GM12801 (cell line): ENCODE measurements around the gene GGNBP2.

Experiments
- CTCF ChIP-seq: IDR thresholded peaks from one replicate; pipeline ENCODE4 v1.5.1; 2011; ENCODE audit warnings: control low read depth; ENCODE audit not compliant: insufficient read length; ENCODE audit errors: extremely low read depth

The GGNBP2 gene

GRCh38 chr17:36608794-36609497 is 64.2 kb downstream of the GGNBP2 start:
- no peak for TF ChIP-seq CTCF

GRCh38 chr17:36609498-36609862 is 64.8 kb downstream of the GGNBP2 start:
- TF ChIP-seq CTCF: no peak

GRCh38 chr17:36610474-36610873 is 65.8 kb downstream of the GGNBP2 start:
- no peak for TF ChIP-seq CTCF

GRCh38 chr17:36611345-36612072 is 66.8 kb downstream of the GGNBP2 start:
- no peak for TF ChIP-seq CTCF

GRCh38 chr17:36612323-36612722 is 67.6 kb downstream of the GGNBP2 start:
- no peak for TF ChIP-seq CTCF

- TF ChIP-seq CTCF: no peak
Observed at GRCh38 chr17:36613155-36613554, 68.4 kb downstream of the GGNBP2 start.

- no peak for TF ChIP-seq CTCF
Observed at GRCh38 chr17:36614081-36614480, 69.4 kb downstream of the GGNBP2 start.
